ENCODE data around the gene OXSR1.

- TF ChIP-seq POLR2A (IDR thresholded peaks at IDR 0.05) (no peak), CTCF (IDR thresholded peaks at IDR 0.05) (no peak)
Observed at GRCh38 chr3:38264353-38264771, 99.0 kb downstream of the OXSR1 start.

Measured in uterus (tissue), 2 donors.